Hair follicle dermal papilla cell (primary cell): ENCODE measurements around the gene ANGEL1. TPM values are rescaled to one million over a fixed set of nuclear protein-coding genes. Genes with fewer than 3 reads are reported as not detected.

Experiments
- total RNA-seq: library from RNA; depleted of rRNA; stranded (reverse); fragments of >200 nt; gene quantifications from 2 replicates; pipeline ENCODE4 v1.2.3, GENCODE V29; 2012

Gene ANGEL1, protein sequence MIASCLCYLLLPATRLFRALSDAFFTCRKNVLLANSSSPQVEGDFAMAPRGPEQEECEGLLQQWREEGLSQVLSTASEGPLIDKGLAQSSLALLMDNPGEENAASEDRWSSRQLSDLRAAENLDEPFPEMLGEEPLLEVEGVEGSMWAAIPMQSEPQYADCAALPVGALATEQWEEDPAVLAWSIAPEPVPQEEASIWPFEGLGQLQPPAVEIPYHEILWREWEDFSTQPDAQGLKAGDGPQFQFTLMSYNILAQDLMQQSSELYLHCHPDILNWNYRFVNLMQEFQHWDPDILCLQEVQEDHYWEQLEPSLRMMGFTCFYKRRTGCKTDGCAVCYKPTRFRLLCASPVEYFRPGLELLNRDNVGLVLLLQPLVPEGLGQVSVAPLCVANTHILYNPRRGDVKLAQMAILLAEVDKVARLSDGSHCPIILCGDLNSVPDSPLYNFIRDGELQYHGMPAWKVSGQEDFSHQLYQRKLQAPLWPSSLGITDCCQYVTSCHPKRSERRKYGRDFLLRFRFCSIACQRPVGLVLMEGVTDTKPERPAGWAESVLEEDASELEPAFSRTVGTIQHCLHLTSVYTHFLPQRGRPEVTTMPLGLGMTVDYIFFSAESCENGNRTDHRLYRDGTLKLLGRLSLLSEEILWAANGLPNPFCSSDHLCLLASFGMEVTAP
- 15.1 and 15.4 TPM in 2 replicates for total RNA-seq

DNA sequence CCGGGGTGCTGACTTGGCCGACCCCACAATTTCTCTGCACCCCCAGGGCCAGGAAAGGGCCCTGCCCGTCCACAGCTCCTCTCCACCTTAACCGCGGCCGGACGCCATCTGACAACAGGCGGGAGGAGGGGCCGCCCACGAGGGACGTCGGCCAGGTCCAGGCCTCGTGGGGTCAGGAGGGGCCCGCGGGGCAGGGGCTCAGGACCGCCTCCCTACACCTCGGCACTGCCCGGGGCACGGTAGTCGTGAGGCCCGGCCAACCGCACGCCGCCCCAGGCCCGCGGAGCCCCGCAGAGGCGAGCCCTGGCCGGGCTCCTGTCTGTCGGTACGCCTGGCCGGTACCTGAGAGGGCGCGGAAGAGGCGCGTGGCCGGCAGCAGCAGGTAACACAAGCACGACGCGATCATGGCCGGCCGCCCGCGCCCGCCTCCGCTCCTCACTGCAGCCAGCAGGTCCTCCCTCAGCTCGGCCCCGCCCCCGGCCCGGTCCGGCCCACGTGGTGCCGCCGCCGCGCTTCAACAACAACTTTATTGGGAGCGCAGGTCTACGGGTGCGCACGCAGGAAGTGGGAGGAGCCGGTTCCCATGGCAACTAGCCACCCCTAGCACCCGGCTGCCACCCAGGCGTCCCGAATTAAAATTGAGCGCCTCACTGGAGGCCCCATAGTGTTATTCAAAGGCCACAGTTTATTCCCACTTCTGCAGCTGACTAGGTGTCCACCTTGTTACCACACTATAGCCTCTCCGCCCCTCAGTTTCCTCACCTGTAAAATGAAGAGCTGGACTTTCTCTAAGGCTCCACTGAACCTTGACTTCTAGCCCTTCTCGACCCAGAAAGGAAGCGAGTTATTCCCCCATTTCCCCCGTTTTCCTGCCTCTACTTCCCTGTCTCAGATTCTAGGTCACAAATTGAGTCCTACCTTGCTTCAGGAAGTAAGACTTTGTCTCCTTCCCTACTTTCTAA is at the start of gene ANGEL1:
Gene ANGEL1 (minus strand): TSS at position 461 of the 962 bp plus-strand sequence. CDS start 55 bp downstream, at position 406.

DNA sequence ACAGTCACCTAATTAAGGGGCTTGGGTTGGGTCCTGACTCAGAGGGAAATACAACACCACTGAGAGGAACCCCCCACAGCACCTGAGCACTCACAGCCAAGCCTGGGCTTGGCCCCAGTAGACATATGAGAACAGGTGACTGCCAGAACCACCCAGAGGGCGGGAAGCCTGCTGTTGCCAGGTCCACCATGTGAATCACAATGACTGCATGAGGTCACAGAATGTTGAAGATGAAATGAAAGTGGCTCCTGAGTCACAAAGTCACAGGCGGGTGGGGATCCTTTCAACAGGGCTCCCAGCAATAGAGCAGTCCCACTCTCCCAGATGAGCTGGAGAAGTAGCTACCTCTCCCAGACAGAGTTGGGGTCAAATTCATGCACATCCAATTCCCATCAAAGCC is 13.4 kb upstream of the ANGEL1 start, which contains the start of gene LRRC74A:
Gene LRRC74A (plus strand): TSS at position 287 of the 400 bp plus-strand sequence. CDS start 290 bp downstream, outside the sequence.

DNA sequence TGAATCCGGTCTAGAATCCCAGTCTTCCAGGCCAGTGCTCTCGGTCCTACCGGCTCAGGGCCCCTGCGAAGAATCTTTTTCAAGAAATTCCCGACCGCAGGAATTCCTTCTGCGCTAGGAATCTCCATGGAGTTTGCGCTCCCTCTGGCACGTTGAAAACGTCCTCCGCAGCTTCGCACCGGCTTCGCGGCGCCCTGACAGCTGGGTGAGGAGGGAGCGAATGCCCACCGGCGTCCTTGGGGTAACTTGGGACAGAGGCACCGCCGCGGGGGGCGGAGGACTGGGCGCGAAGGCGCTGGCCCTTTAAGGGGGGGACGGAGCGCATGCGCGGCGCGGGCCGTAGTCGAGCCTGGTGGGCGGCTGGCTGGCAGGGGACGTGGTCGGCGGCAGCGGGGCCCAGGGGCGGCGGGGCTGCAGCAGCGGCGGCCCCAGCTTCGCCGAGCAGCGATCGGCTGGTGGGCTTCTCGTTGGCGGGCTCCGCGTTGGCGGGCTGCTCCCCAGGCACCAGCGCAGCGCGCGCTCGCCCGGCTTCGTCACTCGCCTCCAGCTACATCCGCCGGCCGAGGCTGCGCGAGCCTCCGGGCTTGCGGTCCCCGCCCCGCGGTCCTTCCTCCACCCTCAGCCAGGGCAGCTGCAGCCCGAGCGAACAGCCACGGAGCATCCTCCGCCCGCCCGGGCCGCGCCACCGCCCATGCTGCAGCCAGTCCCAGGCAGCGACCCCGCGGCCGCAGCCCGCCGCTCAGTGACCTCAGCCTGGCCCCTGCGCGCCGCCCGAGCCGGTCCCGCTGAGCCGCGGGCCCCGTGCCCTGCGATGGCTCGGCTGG is 51.3 kb downstream of the ANGEL1 start, which contains the start of gene VASH1:
Gene VASH1 (plus strand): TSS at position 333 of the 824 bp plus-strand sequence. CDS start 1,354 bp downstream, outside the sequence.

Other genes with a start within 250 kb of the ANGEL1 start
- 1.3 and 2.3 TPM in 2 replicates for gene VASH1, start 51.4 kb downstream of the ANGEL1 start, total RNA-seq
- not detected in 2 replicates for gene LRRC74A, start 13.5 kb upstream of the ANGEL1 start, total RNA-seq
- gene IRF2BPL, start 215.8 kb upstream of the ANGEL1 start, total RNA-seq: 91.0 and 135 TPM in 2 replicates